Activated CD4-positive, CD25-positive, alpha-beta regulatory T cell treated with anti-CD3 and anti-CD28 coated beads, Interleukin-2, amount 50 U/mL, for 24 hours (primary cell): ENCODE measurements around the gene DNAI2.
"Not testable (repeated sequence)": the region's sequence is repeated elsewhere in the genome, so short reads cannot be mapped to it uniquely, and the experiment has no call there.

Source experiments
- ATAC-seq, 2 donors: fragments of 150-1000 bp; cut with Tn5 transposase; one replicate each; pipeline ENCODE4 v1.10.0; 2021; ENCODE audit warnings: mild to moderate bottlenecking in 1 of 2, moderate library complexity in 1 of 2

DNAI2 gene

DNA sequence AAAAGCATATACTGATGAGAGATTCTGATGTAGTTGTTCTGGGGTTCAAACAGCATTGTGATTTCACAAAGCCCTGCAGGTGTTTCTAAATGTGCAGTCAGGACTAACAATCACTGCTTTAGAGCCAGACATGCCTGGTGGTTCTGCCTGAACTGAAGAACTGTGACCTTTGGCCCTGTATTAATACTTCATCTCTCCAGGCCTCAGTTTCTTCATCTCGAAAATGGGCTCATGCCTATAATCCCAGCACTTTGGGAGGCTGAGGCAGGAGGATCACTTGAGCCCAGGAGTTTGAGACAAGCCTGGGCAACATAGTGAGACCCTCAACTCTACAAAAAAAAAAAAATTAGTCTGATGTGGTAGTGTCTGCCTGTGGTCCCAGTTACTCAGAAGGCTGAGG, 3.9 kb downstream of the DNAI2 start:
- ATAC-seq: no peak

- ATAC-seq: not testable (repeated sequence)
Observed at GRCh38 chr17:74279617-74280016, 5.6 kb downstream of the DNAI2 start.

GRCh38 chr17:74280093-74280513, 6.1 kb downstream of the DNAI2 start:
- peak; percentile 51 to 75 for ATAC-seq

DNA sequence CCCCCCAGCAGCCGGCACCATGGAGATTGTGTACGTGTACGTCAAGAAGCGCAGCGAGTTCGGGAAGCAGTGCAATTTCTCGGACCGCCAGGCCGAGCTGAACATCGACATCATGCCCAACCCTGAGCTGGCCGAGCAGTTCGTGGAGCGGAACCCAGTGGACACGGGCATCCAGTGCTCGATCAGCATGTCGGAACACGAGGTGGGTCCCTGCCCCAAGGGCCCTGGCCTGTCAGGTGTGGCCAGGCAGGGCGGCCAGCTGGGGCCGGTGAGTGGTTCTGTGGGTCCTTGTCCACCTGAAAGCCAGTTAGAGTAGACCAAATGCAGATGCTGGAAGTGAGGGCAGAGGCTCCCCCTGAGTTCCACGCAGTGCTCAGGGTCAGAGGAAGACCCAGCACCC, 7.8 kb downstream of the DNAI2 start:
- ATAC-seq: no peak

DNA sequence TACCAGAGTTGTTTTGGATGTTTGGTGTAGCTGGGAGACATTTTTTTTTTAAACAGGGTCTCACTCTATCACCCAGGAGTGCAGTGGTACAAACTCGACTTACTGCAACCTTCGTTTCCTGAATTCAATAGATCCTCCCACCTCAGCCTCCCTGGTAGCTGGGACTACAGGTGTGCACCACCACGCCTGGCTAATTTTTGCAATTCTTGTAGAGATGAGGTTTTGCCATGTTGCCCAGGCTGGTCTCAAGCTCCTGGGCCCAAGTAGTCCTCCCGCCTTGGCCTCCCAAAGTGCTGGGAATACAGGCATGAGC, 8.2 kb downstream of the DNAI2 start:
- not testable (repeated sequence) for ATAC-seq

GRCh38 chr17:74282587-74283370, 8.7 kb downstream of the DNAI2 start:
- ATAC-seq: peak; percentile 74 to 83

- ATAC-seq: no peak
Observed at GRCh38 chr17:74283371-74283673, 9.3 kb downstream of the DNAI2 start.

DNA sequence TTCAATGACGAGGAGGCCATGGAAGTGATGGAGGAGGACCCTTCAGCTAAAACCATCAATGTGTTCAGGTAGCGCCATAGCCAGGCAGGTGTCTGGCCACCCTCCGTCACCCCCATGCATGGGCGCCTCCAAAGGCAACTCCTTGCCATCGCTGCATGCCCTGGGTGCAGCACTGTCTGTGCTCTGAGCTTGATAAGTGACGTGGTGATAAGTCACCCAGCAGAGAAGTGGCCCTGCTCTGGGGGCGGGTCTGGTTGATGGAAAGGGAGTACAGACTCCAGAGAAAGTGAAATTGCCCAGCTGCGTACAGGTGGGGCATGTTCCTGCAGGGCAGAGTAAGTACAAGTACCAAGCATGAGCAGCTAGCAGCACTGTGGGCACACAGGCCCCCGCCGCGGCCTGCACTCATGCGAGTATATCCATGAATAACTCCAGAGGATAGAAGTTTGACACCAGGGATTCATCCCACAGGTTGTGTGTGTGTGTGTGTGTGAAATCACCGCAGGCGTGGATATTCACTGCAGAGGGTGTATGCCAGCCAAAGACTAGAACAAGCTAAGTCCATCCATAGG, 13.1 kb downstream of the DNAI2 start:
- no peak for ATAC-seq

DNA sequence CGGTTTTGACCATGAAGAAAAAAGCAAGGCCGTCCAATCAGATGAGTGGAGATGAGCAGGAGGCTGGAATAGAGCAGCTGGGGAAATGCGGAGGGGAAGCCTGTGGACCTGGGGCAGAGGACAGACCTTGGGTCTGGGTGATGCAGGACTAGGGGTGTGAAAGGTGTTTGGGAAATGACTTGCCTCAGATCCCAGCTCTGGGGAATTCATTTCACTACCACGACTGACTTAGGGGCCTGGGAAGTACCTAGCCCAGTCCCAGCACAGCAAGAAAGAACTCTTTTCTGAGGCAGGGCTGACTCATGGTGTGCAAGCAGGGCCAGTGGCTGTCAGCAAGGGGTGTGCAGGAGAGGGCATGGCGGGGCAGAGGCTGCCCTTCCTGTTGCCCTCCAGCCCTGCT, 14.8 kb downstream of the DNAI2 start:
- peak; percentile 86 to 88 for ATAC-seq

- ATAC-seq: no peak
Observed at GRCh38 chr17:74289688-74290087, 15.7 kb downstream of the DNAI2 start.

- no peak for ATAC-seq
Observed at GRCh38 chr17:74290340-74290739, 16.3 kb downstream of the DNAI2 start.

DNA sequence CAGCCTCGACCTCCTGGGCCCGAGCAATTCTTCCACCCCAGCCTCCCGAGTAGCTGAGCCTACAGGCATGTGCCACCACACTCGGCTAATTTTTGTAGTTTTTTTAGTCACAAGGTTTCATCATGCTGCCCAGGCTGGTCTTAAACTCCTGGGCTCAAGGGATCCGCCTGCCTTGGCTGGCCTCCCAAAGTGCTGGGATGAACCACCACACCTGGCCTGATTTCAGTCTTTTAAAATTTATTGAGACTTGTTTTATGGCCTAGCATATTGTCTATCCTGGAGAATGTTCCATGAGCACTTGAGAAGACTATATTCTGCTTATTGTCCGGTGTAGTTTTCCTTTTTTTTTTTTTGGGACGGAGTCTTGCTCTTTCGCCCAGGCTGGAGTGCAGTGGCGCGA, 18.5 kb downstream of the DNAI2 start:
- ATAC-seq: no peak

- no peak for ATAC-seq
Observed at GRCh38 chr17:74295625-74296547, 21.9 kb downstream of the DNAI2 start.

DNA sequence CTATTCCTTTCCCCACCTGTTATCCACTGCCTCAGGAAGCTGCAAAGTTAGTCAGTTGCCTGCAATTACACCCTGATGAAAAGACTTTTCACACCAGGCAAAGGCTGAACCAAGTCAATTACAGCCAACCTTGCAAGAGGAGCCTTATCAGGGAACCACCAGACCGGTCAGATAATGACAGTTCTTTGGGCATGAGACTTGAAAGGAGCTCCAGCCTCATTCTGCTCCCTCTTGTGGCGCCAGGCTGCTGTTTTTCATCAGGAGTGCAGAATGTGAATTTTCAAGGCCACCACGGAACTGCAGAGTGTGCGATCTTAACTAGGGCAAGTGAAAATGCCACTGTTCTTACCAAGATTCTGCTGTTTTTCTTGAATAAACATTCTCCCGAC, 22.5 kb downstream of the DNAI2 start:
- no peak for ATAC-seq

- ATAC-seq: peak; percentile 96
Observed at GRCh38 chr17:74297941-74298340, 23.9 kb downstream of the DNAI2 start.

GRCh38 chr17:74298778-74299177, 24.7 kb downstream of the DNAI2 start:
- no peak for ATAC-seq

- no peak for ATAC-seq
Observed at GRCh38 chr17:74299226-74300009, 25.4 kb downstream of the DNAI2 start.

DNA sequence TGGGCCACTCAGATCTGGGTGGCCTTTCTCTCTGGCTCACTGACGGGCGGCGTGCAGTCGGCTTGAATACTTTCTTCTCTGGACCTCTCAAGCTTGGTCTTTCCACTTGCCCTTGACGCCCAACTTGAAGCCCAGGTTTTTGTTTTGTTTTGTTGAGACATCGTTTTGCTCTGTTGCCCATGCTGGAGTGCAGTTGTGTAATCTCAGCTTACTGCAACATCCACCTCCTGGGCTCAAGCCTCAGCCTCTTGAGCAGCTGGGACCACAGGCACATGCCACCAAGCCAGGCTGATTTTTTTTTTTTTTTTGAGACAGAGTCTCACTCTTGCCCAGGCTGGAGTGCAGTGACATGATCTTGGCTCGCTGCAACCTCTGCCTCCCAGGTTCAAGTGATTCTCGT, 29.3 kb downstream of the DNAI2 start:
- ATAC-seq: no peak

DNA sequence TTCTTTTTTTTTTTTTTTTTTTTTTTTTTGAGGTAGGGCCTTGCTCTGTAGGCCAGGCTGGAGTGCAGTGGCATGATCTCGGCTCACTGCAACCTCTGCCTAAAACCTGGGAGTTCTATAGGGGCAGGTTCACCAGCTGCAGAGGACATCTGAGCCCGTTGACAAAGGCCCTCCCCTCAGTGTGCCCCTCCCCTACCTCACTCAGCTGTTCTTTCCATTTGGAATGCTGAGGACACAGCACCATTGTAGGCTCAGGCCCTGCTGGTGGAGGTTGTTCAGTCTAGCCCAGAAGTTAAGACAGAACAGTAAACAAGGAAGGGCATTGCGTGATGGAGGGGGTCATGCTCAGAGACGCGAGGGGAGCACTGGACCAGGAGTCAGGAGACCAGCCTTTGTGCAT, 30.1 kb downstream of the DNAI2 start:
- no peak for ATAC-seq

- peak in 1 of 2 donors; percentile 38 for ATAC-seq
Observed at GRCh38 chr17:74305865-74306654, 32.0 kb downstream of the DNAI2 start.

- ATAC-seq: no peak
Observed at GRCh38 chr17:74307984-74308773, 34.1 kb downstream of the DNAI2 start.
